ENCODE data around the gene UBE2G1.

UBE2G1 gene

GRCh38 chr17:4235372-4236279, 130.8 kb downstream of the UBE2G1 start:
- TF ChIP-seq, protein P1, sequence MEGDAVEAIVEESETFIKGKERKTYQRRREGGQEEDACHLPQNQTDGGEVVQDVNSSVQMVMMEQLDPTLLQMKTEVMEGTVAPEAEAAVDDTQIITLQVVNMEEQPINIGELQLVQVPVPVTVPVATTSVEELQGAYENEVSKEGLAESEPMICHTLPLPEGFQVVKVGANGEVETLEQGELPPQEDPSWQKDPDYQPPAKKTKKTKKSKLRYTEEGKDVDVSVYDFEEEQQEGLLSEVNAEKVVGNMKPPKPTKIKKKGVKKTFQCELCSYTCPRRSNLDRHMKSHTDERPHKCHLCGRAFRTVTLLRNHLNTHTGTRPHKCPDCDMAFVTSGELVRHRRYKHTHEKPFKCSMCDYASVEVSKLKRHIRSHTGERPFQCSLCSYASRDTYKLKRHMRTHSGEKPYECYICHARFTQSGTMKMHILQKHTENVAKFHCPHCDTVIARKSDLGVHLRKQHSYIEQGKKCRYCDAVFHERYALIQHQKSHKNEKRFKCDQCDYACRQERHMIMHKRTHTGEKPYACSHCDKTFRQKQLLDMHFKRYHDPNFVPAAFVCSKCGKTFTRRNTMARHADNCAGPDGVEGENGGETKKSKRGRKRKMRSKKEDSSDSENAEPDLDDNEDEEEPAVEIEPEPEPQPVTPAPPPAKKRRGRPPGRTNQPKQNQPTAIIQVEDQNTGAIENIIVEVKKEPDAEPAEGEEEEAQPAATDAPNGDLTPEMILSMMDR (conservative IDR thresholded peaks at IDR 0.05; ENCODE audit: low read length): no peak
- no peak overlapping the region for H3K4me3 ChIP-seq (ENCODE audit: low read length)
- peak; percentile 26 for DNase-seq (ENCODE audit: low read depth)

DNA sequence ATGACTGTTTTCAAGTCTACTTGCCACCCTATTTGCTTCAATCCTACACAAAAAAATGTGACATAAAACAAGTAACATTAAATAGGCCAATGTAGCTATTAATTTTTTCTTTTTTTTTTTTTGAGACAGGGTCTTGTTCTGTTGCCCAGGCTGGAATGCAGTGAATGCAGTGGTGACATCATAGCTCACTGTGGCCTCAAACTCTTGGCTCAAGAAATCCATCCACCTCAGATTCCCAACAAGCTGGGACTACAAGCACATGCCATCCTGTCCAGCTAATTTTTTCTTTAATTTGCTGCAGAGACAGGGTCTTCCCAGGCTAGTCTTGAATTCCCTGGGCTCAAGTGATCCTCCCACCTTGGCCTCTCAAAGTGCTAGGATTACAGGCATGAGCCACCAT, 132.1 kb downstream of the UBE2G1 start:
- TF ChIP-seq, protein P1 (conservative IDR thresholded peaks at IDR 0.05; ENCODE audit: low read length): no peak
- peak; percentile 61 for DNase-seq (ENCODE audit: low read depth)
- H3K4me3 ChIP-seq (ENCODE audit: low read length): no peak overlapping the region

DNA sequence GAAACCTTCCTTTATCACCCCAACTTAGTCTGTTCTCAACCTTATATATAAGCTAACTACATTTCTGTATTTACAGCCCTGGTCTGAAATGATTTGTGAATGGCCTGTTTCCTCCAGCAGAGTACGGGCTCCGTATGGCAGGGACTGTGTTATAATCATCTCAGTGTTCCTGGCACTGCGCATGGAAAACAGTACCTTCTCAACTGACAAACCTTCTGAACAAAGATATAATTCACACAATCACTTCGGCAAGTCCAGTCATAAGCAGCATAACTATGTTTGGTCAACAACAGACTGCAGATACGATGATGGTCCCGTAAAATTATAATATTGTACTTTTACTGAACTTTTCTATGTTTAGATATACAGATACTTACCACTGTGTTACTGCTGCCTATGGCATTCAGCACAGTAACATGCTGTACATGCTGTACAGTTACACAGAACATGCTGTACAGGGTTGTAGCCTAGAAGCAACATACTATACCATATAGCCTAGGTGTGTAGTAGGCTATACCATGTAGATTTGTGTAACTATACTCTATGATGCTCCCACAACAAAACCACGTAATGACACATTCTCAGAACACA, 132.7 kb downstream of the UBE2G1 start:
- no peak for DNase-seq (ENCODE audit: low read depth)
- TF ChIP-seq, protein P1 (conservative IDR thresholded peaks at IDR 0.05; ENCODE audit: low read length): no peak
- H3K4me3 ChIP-seq (ENCODE audit: low read length): no peak overlapping the region

GRCh38 chr17:4232168-4232813, 134.2 kb downstream of the UBE2G1 start:
- TF ChIP-seq, protein P1 (conservative IDR thresholded peaks at IDR 0.05; ENCODE audit: low read length): no peak
- peak; percentile 66 for DNase-seq (ENCODE audit: low read depth)
- H3K4me3 ChIP-seq (ENCODE audit: low read length): no peak overlapping the region

DNA sequence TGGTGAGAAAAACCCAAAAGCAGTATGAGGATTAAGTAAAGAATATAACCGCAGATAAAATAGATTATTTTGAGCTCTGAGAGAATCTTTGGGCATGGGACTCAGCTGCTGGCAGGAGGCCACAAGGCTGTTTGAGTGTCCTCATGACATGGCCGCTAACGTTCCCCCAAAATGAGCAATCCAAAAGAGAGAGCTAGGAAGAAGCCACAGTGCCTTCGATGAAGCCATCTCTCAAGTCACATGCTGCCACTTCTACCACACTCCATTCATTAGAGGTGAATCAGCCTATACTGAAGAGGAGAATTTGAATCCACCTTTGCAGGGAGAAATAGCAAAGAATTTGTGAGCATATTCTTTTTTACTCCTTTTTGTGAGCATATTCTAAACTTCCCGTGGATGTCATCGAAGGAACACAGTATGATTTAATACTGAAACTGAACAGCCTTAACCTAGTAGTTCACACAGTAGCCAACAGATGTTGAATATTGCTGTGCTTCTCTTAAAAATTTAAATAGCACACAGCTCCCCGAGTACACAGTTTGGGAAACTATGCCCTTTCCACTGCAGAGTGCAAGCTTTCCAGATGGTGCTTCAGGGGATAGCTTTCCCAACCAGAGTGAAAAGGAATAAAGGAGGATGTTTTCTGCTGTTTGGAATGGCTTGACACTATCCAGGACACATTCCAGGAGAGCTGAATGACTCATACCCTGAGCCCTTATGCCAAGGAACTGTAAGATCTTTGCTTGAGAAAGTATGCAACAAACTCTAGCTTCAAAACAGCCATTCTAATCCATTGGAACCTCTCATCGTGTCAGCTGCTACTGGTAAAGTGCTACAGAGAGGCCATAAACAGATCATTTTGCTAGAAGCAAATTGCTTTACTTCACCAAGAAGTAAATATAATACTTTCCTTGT, 136.6 kb downstream of the UBE2G1 start:
- peak; percentile 99 for DNase-seq (ENCODE audit: low read depth)
- H3K4me3 ChIP-seq (ENCODE audit: low read length): peak overlapping the region; percentile 21

More for the DNA sequence above, 136.6 kb downstream of the UBE2G1 start:
- TF ChIP-seq, protein P1 (conservative IDR thresholded peaks at IDR 0.05; ENCODE audit: low read length): no peak

Measured in AG10803 (cell line).